ENCODE data around the gene SRSF1. TPM values are rescaled to one million over a fixed set of nuclear protein-coding genes. Genes with fewer than 3 reads are reported as not detected.
"Not testable (repeated sequence)": the region's sequence is repeated elsewhere in the genome, so short reads cannot be mapped to it uniquely, and the experiment has no call there.

SRSF1 gene
- total RNA-seq, 2 experiments from 2014 or later, result 531 to 582 TPM

- no peaks in the 10 kb centered on the region for H3K4me1 ChIP-seq (ENCODE audit: insufficient read depth, low read length, poor library complexity, severe bottlenecking)
- H3K9me3 ChIP-seq (ENCODE audit: low read length), result no peaks in the 10 kb centered on the region
- TF ChIP-seq EZH2phosphoT487 (IDR thresholded peaks at IDR 0.05; ENCODE audit: borderline replicate concordance, low read depth, low read length) (no peak), CTCF (conservative IDR thresholded peaks at IDR 0.05; ENCODE audit: low read length) (no peak)
- intact Hi-C loops (cut with micrococcal nuclease; ENCODE audit: unreplicated experiment), result no loop called here
- H3K36me3 ChIP-seq (ENCODE audit: insufficient read depth, low read length), result peaks cover 93% of the 10 kb centered on the region
- no peak overlapping the region for H3K4me3 ChIP-seq (ENCODE audit: low read depth, low read length, poor library complexity, severe bottlenecking)
- H4K20me1 ChIP-seq (ENCODE audit: insufficient read depth, low read length), result peaks cover 4% of the 10 kb centered on the region; the same call in 1 of the 2 replicates
- ChIA-PET POLR2A (interaction anchor here (0.9 kb wide), 1 partner anchor 43 kb away, joined by 3 read pairs; no protein-coding TSS in a partner anchor), CTCF (ENCODE audit: unreplicated experiment) (no interaction called here)
- BruUV-seq (replicated peaks), result no TSS peak
- no peak overlapping the region for H3K4me2 ChIP-seq (ENCODE audit: low read length)
- DNase-seq (ENCODE audit: low spot score), result no peak
- no peaks in the 10 kb centered on the region for H3K9me2 ChIP-seq (ENCODE audit: insufficient read depth, low read length)
- H3K79me2 ChIP-seq (ENCODE audit: insufficient read depth, low read depth, low read length), result no peaks in the 10 kb centered on the region
- no peak overlapping the region for H3K27ac ChIP-seq (ENCODE audit: low read depth, low read length, poor library complexity, severe bottlenecking)
- H2AFZ ChIP-seq (ENCODE audit: low read length), result no peak overlapping the region
These were observed 30.5 kb downstream of the SRSF1 start for GRCh38 chr17:57976594-57976993.

DNA sequence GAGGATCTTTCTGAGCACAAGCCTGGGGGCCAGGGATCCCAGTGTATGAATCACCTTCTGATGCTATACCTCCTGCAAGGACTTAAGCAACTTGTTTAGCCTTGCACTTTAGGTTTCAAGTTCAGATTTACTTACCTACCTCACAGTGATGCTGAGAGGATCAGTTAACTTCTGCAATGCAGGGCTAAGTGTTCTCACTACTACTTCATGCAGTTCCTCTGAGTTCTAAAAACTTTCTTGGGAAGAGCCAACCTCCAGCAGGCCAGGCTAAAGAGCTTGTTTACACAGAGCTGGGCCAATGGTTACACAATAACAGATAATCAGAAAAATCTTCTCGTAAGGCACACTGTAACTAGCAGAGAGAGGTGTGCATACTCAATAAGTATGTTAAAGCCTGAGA, 32.0 kb downstream of the SRSF1 start:
- TF ChIP-seq CTCF (conservative IDR thresholded peaks at IDR 0.05; ENCODE audit: low read length) (no peak), EZH2phosphoT487 (IDR thresholded peaks at IDR 0.05; ENCODE audit: borderline replicate concordance, low read depth, low read length) (no peak)
- no peaks in the 10 kb centered on the region for H4K20me1 ChIP-seq (ENCODE audit: insufficient read depth, low read length)
- no peak for DNase-seq (ENCODE audit: low spot score)
- H3K9me2 ChIP-seq (ENCODE audit: insufficient read depth, low read length), result no peaks in the 10 kb centered on the region
- ChIA-PET POLR2A (interaction anchor here (0.7 to 1.1 kb wide), 2 partner anchors 10 to 29 kb away, joined by 3 to 4 read pairs; no protein-coding TSS in a partner anchor), CTCF (ENCODE audit: unreplicated experiment) (no interaction called here)
- intact Hi-C loops (cut with micrococcal nuclease; ENCODE audit: unreplicated experiment), result no loop called here
- H2AFZ ChIP-seq (ENCODE audit: low read length), result no peak overlapping the region
- no peaks in the 10 kb centered on the region for H3K9me3 ChIP-seq (ENCODE audit: low read length)
- no peaks in the 10 kb centered on the region for H3K4me1 ChIP-seq (ENCODE audit: insufficient read depth, low read length, poor library complexity, severe bottlenecking)
- H3K4me3 ChIP-seq (ENCODE audit: low read depth, low read length, poor library complexity, severe bottlenecking), result no peak overlapping the region
- no peak overlapping the region for H3K4me2 ChIP-seq (ENCODE audit: low read length)
- BruUV-seq (replicated peaks), result no TSS peak
- no peak overlapping the region for H3K27ac ChIP-seq (ENCODE audit: low read depth, low read length, poor library complexity, severe bottlenecking)
- H3K36me3 ChIP-seq (ENCODE audit: insufficient read depth, low read length), result peaks cover 78% of the 10 kb centered on the region
- H3K79me2 ChIP-seq (ENCODE audit: insufficient read depth, low read depth, low read length), result no peaks in the 10 kb centered on the region

DNA sequence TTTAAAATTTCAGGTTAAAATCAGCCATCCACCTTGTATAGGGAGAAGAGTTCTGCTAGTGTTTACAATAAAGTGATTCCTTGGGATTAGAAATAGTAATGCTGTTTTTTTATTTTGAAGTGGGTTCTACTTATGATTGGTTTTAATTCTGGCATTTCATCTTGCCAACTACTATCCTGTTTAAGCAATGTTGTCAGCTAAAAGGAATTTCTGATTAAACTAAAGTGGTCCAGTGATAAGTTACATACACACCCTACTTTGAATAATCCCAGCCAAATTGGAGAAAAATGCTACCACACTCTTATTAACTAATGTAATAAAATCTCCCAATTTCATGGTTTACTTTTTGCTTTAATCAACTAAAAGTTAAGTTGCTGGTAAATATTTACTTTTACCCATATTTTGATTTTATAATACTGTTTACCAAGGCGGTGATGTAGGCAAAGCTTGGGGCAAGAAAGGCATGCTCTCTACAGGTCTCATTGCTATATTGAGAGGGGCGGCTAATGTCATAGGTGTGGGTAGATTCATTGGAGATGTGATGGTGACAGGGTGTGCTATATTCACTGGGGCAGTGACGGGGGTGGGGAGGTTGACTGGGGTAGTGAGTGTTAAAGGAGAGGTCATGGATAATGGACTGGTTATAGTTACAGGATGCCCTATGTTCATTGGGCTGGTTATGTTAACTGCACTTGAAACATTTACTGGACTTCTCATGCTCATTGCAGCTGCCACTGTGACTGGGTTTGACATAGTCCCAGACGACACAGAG, 32.8 kb downstream of the SRSF1 start:
- H3K36me3 ChIP-seq (ENCODE audit: insufficient read depth, low read length), result peaks cover 69% of the 10 kb centered on the region
- not testable (repeated sequence) for DNase-seq (ENCODE audit: low spot score)

More for the DNA sequence above, 32.8 kb downstream of the SRSF1 start:
- POLR2A ChIA-PET, result interaction anchor here (0.7 kb wide), 1 partner anchor 30 kb away, joined by 3 read pairs; no protein-coding TSS in a partner anchor
- H3K4me2 ChIP-seq (ENCODE audit: low read length); H3K4me3 ChIP-seq (ENCODE audit: low read depth, low read length, poor library complexity, severe bottlenecking); intact Hi-C loops (cut with micrococcal nuclease; ENCODE audit: unreplicated experiment); H3K9me2 ChIP-seq (ENCODE audit: insufficient read depth, low read length); H2AFZ ChIP-seq (ENCODE audit: low read length); H3K9me3 ChIP-seq (ENCODE audit: low read length); H4K20me1 ChIP-seq (ENCODE audit: insufficient read depth, low read length); CTCF ChIA-PET (ENCODE audit: unreplicated experiment); H3K27ac ChIP-seq (ENCODE audit: low read depth, low read length, poor library complexity, severe bottlenecking); H3K4me1 ChIP-seq (ENCODE audit: insufficient read depth, low read length, poor library complexity, severe bottlenecking); H3K79me2 ChIP-seq (ENCODE audit: insufficient read depth, low read depth, low read length): not testable (repeated sequence)
- TSS peak; percentile 55 for BruUV-seq (replicated peaks)
